GM18507 (cell line): ENCODE results near the gene RASA2.

Experiments
- DNase-seq: peaks from one replicate; pipeline ENCODE4 v3.0.0; 2011; ENCODE audit warnings: low read depth; ENCODE audit not compliant: insufficient read length; ENCODE audit errors: extremely low spot score
- FAIRE-seq: peaks from 2 replicates; lab custom pipeline; 2011; peaks lifted over from hg19 to GRCh38; lab: Jason Lieb, UNC

The RASA2 gene

GRCh38 chr3:141486746-141487520 lies at the start of gene RASA2:
Gene RASA2 (plus strand): TSS chr3:141487027. CDS start chr3:141487084, 57 bp downstream.
- FAIRE-seq = no peak
- DNase-seq = peak; percentile 74

GRCh38 chr3:141439589-141439988 lies 47.2 kb upstream of the RASA2 start:
- FAIRE-seq = no peak
- DNase-seq = no peak

GRCh38 chr3:141440942-141441341 lies 45.9 kb upstream of the RASA2 start:
- DNase-seq (no peak), FAIRE-seq (no peak)

- DNase-seq (peak; percentile 54), FAIRE-seq (peak; percentile 92)
Measured at GRCh38 chr3:141441381-141442364, 45.2 kb upstream of the RASA2 start.

GRCh38 chr3:141442446-141442845 lies 44.4 kb upstream of the RASA2 start:
- DNase-seq (no peak), FAIRE-seq (no peak)

GRCh38 chr3:141442914-141443313 lies 43.9 kb upstream of the RASA2 start:
- FAIRE-seq = no peak

GRCh38 chr3:141444586-141445285 lies 42.1 kb upstream of the RASA2 start:
- FAIRE-seq (no peak), DNase-seq (no peak)

More at GRCh38 chr3:141442914-141443313, 43.9 kb upstream of the RASA2 start:
- no peak for DNase-seq

GRCh38 chr3:141445990-141446389 lies 40.8 kb upstream of the RASA2 start:
- no peak for FAIRE-seq
- no peak for DNase-seq

GRCh38 chr3:141446737-141447136 lies 40.1 kb upstream of the RASA2 start:
- FAIRE-seq (no peak), DNase-seq (no peak)

GRCh38 chr3:141447383-141447782 lies 39.4 kb upstream of the RASA2 start:
- FAIRE-seq (no peak), DNase-seq (no peak)

GRCh38 chr3:141448606-141449220 lies 38.1 kb upstream of the RASA2 start:
- DNase-seq (no peak), FAIRE-seq (no peak)

- DNase-seq (no peak), FAIRE-seq (no peak)
Measured at GRCh38 chr3:141449424-141449823, 37.4 kb upstream of the RASA2 start.

GRCh38 chr3:141450727-141451375 lies 36.0 kb upstream of the RASA2 start:
- FAIRE-seq = no peak
- DNase-seq = no peak

GRCh38 chr3:141452045-141452444 lies 34.8 kb upstream of the RASA2 start:
- DNase-seq = peak; percentile 23
- peak; percentile 78 for FAIRE-seq

- no peak for DNase-seq
- FAIRE-seq = no peak
Measured at GRCh38 chr3:141452773-141453172, 34.1 kb upstream of the RASA2 start.

- FAIRE-seq = no peak
- DNase-seq = no peak
Measured at GRCh38 chr3:141454054-141454453, 32.8 kb upstream of the RASA2 start.

- FAIRE-seq (peak; percentile 89), DNase-seq (peak; percentile 72)
Measured at GRCh38 chr3:141454906-141455602, 31.8 kb upstream of the RASA2 start.

- FAIRE-seq = no peak
- no peak for DNase-seq
Measured at GRCh38 chr3:141455603-141456300, 31.1 kb upstream of the RASA2 start.
